ENCODE measurements around the gene PRMT1. TPM values are rescaled to one million over a fixed set of nuclear protein-coding genes. Genes with fewer than 3 reads are reported as not detected.

PRMT1 gene
- 100 to 1,000 TPM in 2 of 6 donors, 10 to 100 TPM in 4; 65.6 to 155 (median 82.0) TPM for total RNA-seq

DNA sequence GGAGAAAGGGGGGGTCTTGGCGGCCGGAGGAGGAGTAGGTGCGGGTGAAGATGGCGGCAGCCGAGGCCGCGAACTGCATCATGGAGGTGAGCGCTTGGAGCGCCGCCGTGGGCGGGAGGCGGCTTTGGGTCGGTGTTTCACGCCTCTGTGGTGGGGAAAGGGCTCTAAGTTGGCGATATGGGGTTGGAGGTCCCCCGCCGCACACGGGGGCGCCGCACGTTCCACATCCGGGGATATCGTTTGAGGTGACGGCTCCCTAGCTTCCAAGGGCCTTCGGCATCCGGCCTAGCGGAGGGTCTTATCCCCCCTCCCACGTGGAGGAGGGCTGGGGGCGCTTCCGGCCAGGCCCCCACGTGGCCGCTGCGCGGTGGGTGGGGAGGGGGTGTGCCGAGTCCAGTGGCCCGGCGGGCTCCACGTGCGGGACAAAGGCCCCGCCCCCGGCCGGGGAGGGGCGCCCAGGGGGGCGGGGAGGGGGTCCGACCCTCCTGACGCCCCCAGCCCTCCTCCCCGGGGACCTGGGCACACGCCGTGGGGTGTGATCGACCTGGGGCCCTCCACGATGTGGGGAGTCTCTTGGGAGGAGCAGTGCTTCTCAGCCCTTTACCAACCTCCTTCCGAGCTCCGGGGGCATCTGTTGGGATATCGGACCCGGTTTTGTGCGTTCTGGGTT is at the start of gene PRMT1:
Gene PRMT1 (plus strand): TSS at position 41 of the 670 bp plus-strand sequence. CDS start 10 bp downstream, at position 51.
- Histone ChIP-seq H3K36me3 (peaks cover under 1 to 15% (median 14%) of the 10 kb centered on the region in 4 donors), H3K27me3 (no peaks in the 10 kb centered on the region), H3K9me3 (no peaks in the 10 kb centered on the region), H3K4me1 (peaks cover 40 to 53% (median 44%) of the 10 kb centered on the region in 4 donors), H3K4me3 (peak within 1 kb of the TSS; percentile 88 to 100 (median 99)), H3K27ac (peak within 1 kb of the TSS; percentile 91 to 96 (median 92))
- TF ChIP-seq CTCF (IDR thresholded peaks at IDR 0.05) (peak in 1 of 6 experiments; percentile 12), POLR2AphosphoS5 (IDR thresholded peaks at IDR 0.05) (peak; percentile 59 to 87), EP300 (IDR thresholded peaks at IDR 0.05) (no peak), POLR2A (IDR thresholded peaks at IDR 0.05) (peak in 3 of 4 donors; percentile 64 to 92 (median 84))
- WGBS, 2 donors = 1% methylated on average over 26 to 27 of the region's 57 CpGs
- ATAC-seq (ENCODE audit: low FRiP score in 2 of 2) = peak in 1 of 2 donors; percentile 32
- peak in 1 of 2 donors; percentile 94 for DNase-seq

DNA sequence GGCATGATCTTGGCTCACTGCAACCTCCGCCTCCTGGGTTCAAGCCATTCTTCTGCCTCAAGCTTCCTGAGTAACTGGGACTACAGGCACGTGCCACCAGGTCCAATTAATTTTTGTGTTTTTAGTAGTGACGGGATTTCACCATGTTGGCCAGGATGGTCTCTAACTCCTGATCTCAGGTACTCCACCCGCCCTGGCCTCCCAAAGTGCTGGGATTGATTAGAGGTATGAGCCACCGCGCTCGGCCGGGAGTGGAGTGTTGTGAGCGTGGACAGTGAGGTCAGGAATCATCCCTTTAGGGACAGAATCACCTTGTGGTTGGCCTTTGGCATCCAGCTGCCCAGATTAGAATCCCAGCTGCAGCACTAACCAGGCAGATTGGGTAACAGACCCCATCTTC is 47.4 kb upstream of the PRMT1 start:
- peaks cover 10 to 36% (median 28%) of the 10 kb centered on the region in 4 donors for H3K4me1 ChIP-seq
- H3K36me3 ChIP-seq = peaks cover 0 to 28% (median 19%) of the 10 kb centered on the region in 4 donors
- ATAC-seq (ENCODE audit: low FRiP score in 2 of 2) (no peak), DNase-seq (no peak)
- H3K27ac ChIP-seq = peak overlapping the region in 3 of 4 donors; percentile 12 to 95 (median 22)
- 92 to 96% methylated on average over 9 of the region's 9 CpGs for WGBS, 2 donors
- no peak for TF ChIP-seq POLR2AphosphoS5 (IDR thresholded peaks at IDR 0.05)
- TF ChIP-seq POLR2A (IDR thresholded peaks at IDR 0.05) = no peak
- TF ChIP-seq CTCF (IDR thresholded peaks at IDR 0.05) = no peak
- TF ChIP-seq EP300 (IDR thresholded peaks at IDR 0.05) = no peak
- H3K4me3 ChIP-seq = no peak overlapping the region
- H3K27me3 ChIP-seq = no peaks in the 10 kb centered on the region
- no peaks in the 10 kb centered on the region for H3K9me3 ChIP-seq

DNA sequence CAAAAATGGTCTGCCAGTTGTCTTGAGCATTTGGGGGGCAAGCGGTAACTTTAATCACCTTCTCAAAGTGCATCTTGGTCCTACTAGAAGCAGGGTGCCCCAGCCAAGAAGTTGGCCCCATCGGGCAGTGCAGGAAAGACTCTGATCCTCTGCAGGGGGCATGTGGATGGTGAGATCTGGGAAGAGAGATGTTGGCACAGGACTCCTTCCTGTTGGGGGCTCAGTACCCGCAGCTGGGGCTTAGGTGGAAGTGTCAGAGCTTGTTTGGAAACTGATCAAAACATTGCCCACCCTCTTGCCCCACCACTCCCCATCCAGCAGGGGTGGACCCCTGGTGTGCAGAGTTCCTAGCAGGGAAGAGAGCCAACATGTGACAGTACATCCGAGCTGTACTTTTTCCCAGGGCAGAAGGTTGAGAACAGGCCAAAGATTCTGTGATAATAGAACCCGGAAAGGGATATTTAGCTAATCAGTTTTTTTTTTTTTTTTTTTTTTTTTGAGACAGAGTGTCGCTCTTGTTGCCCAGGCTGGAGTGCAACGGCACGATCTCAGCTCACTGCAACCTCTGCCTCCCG is 46.0 kb upstream of the PRMT1 start:
- 37 to 46% methylated on average over 7 to 9 of the region's 9 CpGs for WGBS, 2 donors
- Histone ChIP-seq H3K4me3 (no peak overlapping the region), H3K27me3 (no peaks in the 10 kb centered on the region), H3K27ac (peak overlapping the region in 3 of 4 donors; percentile 22 to 95 (median 42)), H3K4me1 (peaks cover 19 to 46% (median 39%) of the 10 kb centered on the region in 4 donors), H3K9me3 (no peaks in the 10 kb centered on the region), H3K36me3 (peaks cover 0 to 29% (median 13%) of the 10 kb centered on the region in 4 donors)
- TF ChIP-seq POLR2AphosphoS5 (IDR thresholded peaks at IDR 0.05) (peak in 1 of 2 donors; percentile 22), POLR2A (IDR thresholded peaks at IDR 0.05) (no peak), EP300 (IDR thresholded peaks at IDR 0.05) (no peak), CTCF (IDR thresholded peaks at IDR 0.05) (peak in 2 of 6 experiments; percentile 9 to 20)
- ATAC-seq (ENCODE audit: low FRiP score in 2 of 2) = no peak
- DNase-seq = no peak

DNA sequence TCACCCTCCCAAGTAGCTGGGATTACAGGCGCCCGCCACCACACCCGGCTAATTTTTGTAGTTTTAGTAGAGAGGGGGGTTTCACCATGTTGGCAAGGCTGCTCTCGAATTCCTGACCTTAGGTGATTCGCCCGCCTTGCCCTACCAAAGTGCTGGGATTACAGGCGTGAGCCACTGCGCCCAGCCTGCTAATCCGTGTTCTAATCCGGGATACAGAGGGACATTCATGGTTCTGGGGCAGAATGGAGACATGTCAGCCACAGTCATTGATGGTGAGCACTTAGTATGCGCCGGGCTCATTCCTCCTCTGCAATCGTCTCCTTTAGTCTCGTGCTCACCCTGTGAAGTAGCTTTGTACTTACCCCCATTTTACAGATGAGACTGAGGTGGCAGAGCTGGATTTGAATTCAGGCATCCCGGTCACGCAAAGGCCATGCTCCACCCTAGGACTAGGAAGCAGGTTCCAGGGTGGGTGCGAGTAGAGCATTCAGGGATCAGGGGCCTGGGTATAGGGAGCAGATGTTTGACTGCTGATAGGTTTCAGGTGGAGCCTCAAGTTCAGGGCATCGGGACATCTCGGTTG is 45.4 kb upstream of the PRMT1 start:
- WGBS, 2 donors = 87 to 91% methylated on average over 17 to 19 of the region's 19 CpGs
- H3K4me1 ChIP-seq = peaks cover 25 to 52% (median 45%) of the 10 kb centered on the region in 4 donors
- H3K9me3 ChIP-seq = no peaks in the 10 kb centered on the region

More for the DNA sequence above, 45.4 kb upstream of the PRMT1 start:
- no peak overlapping the region for H3K4me3 ChIP-seq
- H3K36me3 ChIP-seq = peaks cover 0 to 29% (median 8%) of the 10 kb centered on the region in 4 donors
- no peaks in the 10 kb centered on the region for H3K27me3 ChIP-seq
- DNase-seq (no peak), ATAC-seq (ENCODE audit: low FRiP score in 2 of 2) (no peak)
- peak overlapping the region; percentile 22 to 95 (median 38) for H3K27ac ChIP-seq
- TF ChIP-seq EP300 (IDR thresholded peaks at IDR 0.05) (no peak), POLR2AphosphoS5 (IDR thresholded peaks at IDR 0.05) (no peak), CTCF (IDR thresholded peaks at IDR 0.05) (no peak), POLR2A (IDR thresholded peaks at IDR 0.05) (no peak)

Data from upper lobe of left lung (tissue), 6 donors.